Neural progenitor cell (in vitro differentiated cells): Measurements from ENCODE around the gene TRIO.

Experiments used
- EZH2 ChIP-seq: fragments of 200-600 bp; sonication (generic); IDR thresholded peaks from 2 replicates; pipeline ENCODE4 v1.6.1; 2017; ENCODE audit warnings: antibody characterized with exemption, mild to moderate bottlenecking, moderate library complexity
- TF ChIP-seq, protein P1 (sequence below): fragments of 200-600 bp; sonication (generic); IDR thresholded peaks from 2 replicates; pipeline ENCODE4 v1.5.1; 2017; ENCODE audit warnings: antibody characterized with exemption, mild to moderate bottlenecking

DNA sequence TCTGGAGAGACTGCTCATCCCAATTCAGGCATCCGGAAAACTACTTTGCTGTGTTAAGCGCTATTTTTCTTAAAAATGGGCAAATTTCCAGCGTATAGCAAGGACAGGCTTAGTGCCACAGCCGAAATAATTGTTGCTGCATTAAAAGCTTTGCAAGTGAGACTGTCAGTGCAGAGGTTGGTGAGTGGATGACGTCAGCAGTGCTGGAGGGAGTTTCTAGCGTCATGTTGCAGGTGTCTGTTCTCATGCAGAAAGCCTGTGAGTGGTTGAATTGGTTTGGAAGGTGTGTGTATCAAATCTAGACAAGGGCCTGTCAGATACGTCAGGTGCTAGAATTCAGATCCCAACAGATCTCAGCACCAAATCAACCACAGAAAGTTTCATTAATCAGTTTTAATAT lies 204.4 kb downstream of the TRIO start:
- TF ChIP-seq, protein P1, sequence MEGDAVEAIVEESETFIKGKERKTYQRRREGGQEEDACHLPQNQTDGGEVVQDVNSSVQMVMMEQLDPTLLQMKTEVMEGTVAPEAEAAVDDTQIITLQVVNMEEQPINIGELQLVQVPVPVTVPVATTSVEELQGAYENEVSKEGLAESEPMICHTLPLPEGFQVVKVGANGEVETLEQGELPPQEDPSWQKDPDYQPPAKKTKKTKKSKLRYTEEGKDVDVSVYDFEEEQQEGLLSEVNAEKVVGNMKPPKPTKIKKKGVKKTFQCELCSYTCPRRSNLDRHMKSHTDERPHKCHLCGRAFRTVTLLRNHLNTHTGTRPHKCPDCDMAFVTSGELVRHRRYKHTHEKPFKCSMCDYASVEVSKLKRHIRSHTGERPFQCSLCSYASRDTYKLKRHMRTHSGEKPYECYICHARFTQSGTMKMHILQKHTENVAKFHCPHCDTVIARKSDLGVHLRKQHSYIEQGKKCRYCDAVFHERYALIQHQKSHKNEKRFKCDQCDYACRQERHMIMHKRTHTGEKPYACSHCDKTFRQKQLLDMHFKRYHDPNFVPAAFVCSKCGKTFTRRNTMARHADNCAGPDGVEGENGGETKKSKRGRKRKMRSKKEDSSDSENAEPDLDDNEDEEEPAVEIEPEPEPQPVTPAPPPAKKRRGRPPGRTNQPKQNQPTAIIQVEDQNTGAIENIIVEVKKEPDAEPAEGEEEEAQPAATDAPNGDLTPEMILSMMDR = no peak
- no peak for TF ChIP-seq EZH2
